Activated CD4-positive, alpha-beta memory T cell treated with anti-CD3 and anti-CD28 coated beads, Interleukin-2, amount 10 ng/mL, durations not matched to agents 7 days and 5 days (primary cell): ENCODE results near the gene KIF3B. TPM values are rescaled to one million over a fixed set of nuclear protein-coding genes. Genes with fewer than 3 reads are reported as not detected.
"Not testable (repeated sequence)": the region's sequence is repeated elsewhere in the genome, so short reads cannot be mapped to it uniquely, and the experiment has no call there.

ENCODE experiments used
- CTCF ChIA-PET: fragments of 350-600 bp; sonication (Branson Sonifier 250); formaldehyde crosslinking; loops from one replicate; lab custom pipeline; 2021; ENCODE audit warnings: antibody characterized with exemption, inconsistent platforms; lab: Charles Lee
- POLR2A ChIA-PET: fragments of 350-600 bp; sonication (Branson Sonifier 250); formaldehyde crosslinking; loops from one replicate; lab custom pipeline; 2021; ENCODE audit warnings: antibody characterized with exemption; lab: Charles Lee
- DNase-seq: peaks from one replicate; pipeline ENCODE4 v3.0.0-alpha.2; 2020
- H3K27ac Mint-ChIP-seq: one replicate; pipeline ENCODE4 v1.8.0; 2021; ENCODE audit warnings: mild to moderate bottlenecking, mixed read lengths
- H3K27me3 Mint-ChIP-seq: one replicate; pipeline ENCODE4 v1.8.0; 2021; ENCODE audit warnings: mixed read lengths
- H3K36me3 Mint-ChIP-seq: one replicate; pipeline ENCODE4 v1.8.0; 2021; ENCODE audit warnings: low read depth, mixed read lengths
- H3K4me1 Mint-ChIP-seq: one replicate; pipeline ENCODE4 v1.8.0; 2021; ENCODE audit warnings: mixed read lengths
- H3K4me3 Mint-ChIP-seq: one replicate; pipeline ENCODE4 v1.8.0; 2021; ENCODE audit warnings: mild to moderate bottlenecking, mixed read lengths
- H3K9me3 Mint-ChIP-seq: one replicate; pipeline ENCODE4 v1.8.0; 2021; ENCODE audit warnings: mixed read lengths
- total RNA-seq, 2 experiments: library from RNA; stranded (reverse); gene quantifications; one replicate each; pipeline ENCODE4 v1.2.3, GENCODE V29; 2021

Gene KIF3B
- total RNA-seq, 2 experiments from 2014 or later, result 23.1 to 23.4 TPM

DNA sequence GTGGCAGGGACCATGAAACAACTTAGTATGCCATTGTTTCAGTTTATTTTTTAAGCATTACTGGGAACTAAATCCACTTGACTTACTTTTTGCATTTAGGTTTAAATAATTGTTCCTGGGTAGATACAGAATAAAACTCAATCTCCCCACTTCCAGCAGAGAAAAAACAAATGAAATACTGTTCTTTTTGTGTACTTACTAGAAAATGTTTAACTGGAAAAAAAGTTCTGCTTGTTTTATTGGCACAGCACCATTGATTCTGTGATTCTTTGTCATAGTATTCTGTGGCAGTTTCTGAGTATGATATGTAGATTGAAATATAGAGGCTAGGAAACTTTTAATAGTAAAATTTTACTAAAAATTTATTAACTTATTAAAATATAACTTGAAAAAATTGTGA, 90.9 kb downstream of the KIF3B start:
- no peaks in the 10 kb centered on the region for H3K27me3 Mint-ChIP-seq
- CTCF ChIA-PET, result interaction anchor here (0.7 kb wide), 1 partner anchor 83 kb away, joined by 3 read pairs; no protein-coding TSS in a partner anchor
- H3K36me3 Mint-ChIP-seq, result peaks cover 42% of the 10 kb centered on the region
- POLR2A ChIA-PET, result interaction anchor here (1.6 kb wide), 1 partner anchor 10 kb away, joined by 10 read pairs; the partner anchor contains the start of gene ASXL1
- no peak overlapping the region for H3K27ac Mint-ChIP-seq
- no peaks in the 10 kb centered on the region for H3K9me3 Mint-ChIP-seq
- no peak overlapping the region for H3K4me3 Mint-ChIP-seq
- H3K4me1 Mint-ChIP-seq, result peaks cover 53% of the 10 kb centered on the region
- DNase-seq, result no peak

DNA sequence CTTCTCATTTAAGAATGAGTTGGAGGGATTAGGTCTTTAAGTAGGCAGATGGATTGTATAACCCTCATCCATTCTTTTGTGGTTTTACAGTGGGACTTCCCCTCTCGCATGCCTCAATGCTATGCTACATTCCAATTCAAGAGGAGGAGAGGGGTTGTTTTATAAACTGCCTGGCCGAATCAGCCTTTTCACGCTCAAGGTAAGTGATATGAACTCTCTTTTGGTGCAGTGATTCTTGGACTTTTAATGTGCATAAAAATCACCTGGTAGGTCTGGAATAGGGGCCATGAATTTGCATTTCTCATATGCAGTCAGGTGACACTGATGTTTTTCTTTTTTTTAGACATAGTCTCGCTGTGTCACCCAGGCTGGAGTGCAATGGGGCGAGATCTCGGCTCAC, 91.5 kb downstream of the KIF3B start:
- ChIA-PET CTCF (no interaction called here), POLR2A (no interaction called here)
- Mint-ChIP-seq H3K36me3 (peaks cover 42% of the 10 kb centered on the region), H3K9me3 (no peaks in the 10 kb centered on the region), H3K27ac (no peak overlapping the region), H3K4me1 (peaks cover 47% of the 10 kb centered on the region), H3K4me3 (no peak overlapping the region), H3K27me3 (no peaks in the 10 kb centered on the region)
- no peak for DNase-seq

- DNase-seq, result no peak
- Mint-ChIP-seq H3K4me3 (no peak overlapping the region), H3K9me3 (no peaks in the 10 kb centered on the region), H3K27ac (no peak overlapping the region), H3K36me3 (peaks cover 45% of the 10 kb centered on the region), H3K4me1 (peaks cover 32% of the 10 kb centered on the region), H3K27me3 (no peaks in the 10 kb centered on the region)
- ChIA-PET POLR2A (interaction anchor here (0.8 to 2.4 kb wide), 2 partner anchors 11 to 15 kb away, joined by 3 to 11 read pairs; no protein-coding TSS in a partner anchor), CTCF (interaction anchor here (0.9 kb wide), 1 partner anchor 17 kb away, joined by 3 read pairs; no protein-coding TSS in a partner anchor)
Observed at GRCh38 chr20:32370897-32371296, 93.4 kb downstream of the KIF3B start.

GRCh38 chr20:32378461-32378860, 101.0 kb downstream of the KIF3B start:
- Mint-ChIP-seq H3K27me3 (no peaks in the 10 kb centered on the region), H3K9me3 (no peaks in the 10 kb centered on the region), H3K27ac (no peak overlapping the region), H3K4me1 (peaks cover 4% of the 10 kb centered on the region), H3K4me3 (no peak overlapping the region), H3K36me3 (peaks cover 23% of the 10 kb centered on the region)
- ChIA-PET CTCF (no interaction called here), POLR2A (interaction anchor here (1.0 to 1.4 kb wide), 2 partner anchors 14 to 19 kb away, joined by 3 to 6 read pairs; no protein-coding TSS in a partner anchor)
- no peak for DNase-seq

DNA sequence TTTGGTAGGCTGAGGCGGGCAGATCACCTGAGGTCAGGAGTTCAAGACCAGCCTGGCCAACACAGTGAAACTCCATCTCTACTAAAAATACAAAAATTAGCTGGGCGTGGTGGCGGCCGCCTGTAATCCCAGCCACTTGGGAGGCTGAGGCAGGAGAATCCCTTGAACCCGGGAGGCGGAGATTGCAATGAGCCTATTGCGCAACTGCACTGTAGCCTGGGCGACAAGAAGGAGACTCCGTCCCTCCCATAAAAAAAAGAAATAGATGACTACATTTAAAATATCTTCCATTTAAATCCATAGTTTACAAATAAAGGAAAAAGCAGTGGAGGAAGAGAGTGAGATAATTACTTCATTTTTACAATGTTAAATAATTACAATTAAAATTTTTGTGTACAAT, 102.6 kb downstream of the KIF3B start:
- H3K27me3 Mint-ChIP-seq, H3K9me3 Mint-ChIP-seq, DNase-seq, H3K27ac Mint-ChIP-seq, H3K4me3 Mint-ChIP-seq: not testable (repeated sequence)
- CTCF ChIA-PET, result interaction anchor here (1.3 kb wide), 1 partner anchor 19 kb away, joined by 3 read pairs; no protein-coding TSS in a partner anchor
- POLR2A ChIA-PET, result interaction anchor here (1.4 kb wide), 1 partner anchor 21 kb away, joined by 3 read pairs; no protein-coding TSS in a partner anchor
- peaks cover 17% of the 10 kb centered on the region for H3K4me1 Mint-ChIP-seq
- H3K36me3 Mint-ChIP-seq, result peaks cover 32% of the 10 kb centered on the region

GRCh38 chr20:32380745-32381144, 103.3 kb downstream of the KIF3B start:
- Mint-ChIP-seq H3K27ac (no peak overlapping the region), H3K27me3 (no peaks in the 10 kb centered on the region), H3K9me3 (no peaks in the 10 kb centered on the region), H3K4me1 (peaks cover 22% of the 10 kb centered on the region), H3K36me3 (peaks cover 37% of the 10 kb centered on the region), H3K4me3 (no peak overlapping the region)
- ChIA-PET POLR2A (interaction anchor here (1.4 kb wide), 1 partner anchor 22 kb away, joined by 3 read pairs; no protein-coding TSS in a partner anchor), CTCF (interaction anchor here (0.7 to 1.3 kb wide), 2 partner anchors 19 to 24 kb away, joined by 3 read pairs; no protein-coding TSS in a partner anchor)
- DNase-seq, result no peak

DNA sequence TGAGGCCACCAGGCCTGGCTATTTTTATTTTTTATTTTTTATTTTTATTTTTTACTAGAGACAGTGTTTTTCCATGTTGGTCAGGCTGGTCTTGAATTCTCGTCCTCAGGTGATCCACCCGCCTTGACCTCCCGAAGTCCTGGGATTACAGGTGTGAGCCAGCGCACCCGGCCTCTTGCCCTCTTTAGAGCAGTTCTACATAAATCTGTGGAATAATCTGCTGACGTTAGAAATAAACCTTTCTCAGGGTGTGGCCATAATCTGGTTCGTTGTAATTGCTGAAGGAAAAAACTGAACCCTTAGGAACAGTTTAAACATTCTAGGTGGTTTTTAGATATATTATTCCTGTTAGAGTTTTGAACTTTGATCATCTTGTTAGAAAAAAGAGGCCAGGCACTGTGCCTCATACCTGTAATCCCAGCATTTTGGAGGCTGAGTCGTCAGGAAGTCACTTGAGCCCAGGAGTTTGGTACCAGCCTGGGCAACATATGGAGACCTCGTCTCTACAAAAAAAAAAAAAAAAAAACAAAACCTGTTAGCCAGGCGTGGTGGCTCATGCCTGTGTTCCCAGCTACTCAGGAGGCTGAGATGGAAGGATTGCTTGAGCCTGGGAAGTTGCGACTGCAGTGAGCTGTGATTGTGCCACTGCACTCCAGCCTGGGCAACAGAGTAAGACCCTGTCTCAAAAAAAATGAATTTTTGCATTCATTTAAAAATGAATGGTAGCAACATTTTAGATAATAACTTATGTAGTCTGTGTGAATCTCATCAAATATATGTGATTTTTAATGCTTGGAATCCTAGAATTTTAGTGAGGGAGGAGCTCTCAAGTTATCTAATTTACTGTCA, 104.9 kb downstream of the KIF3B start:
- peaks cover 38% of the 10 kb centered on the region for H3K36me3 Mint-ChIP-seq
- ChIA-PET POLR2A (interaction anchor here (1.2 kb wide), 1 partner anchor 23 kb away, joined by 3 read pairs; no protein-coding TSS in a partner anchor), CTCF (interaction anchor here (0.7 kb wide), 1 partner anchor 189 kb away, joined by 3 read pairs; no protein-coding TSS in a partner anchor)
- H3K27me3 Mint-ChIP-seq, result no peaks in the 10 kb centered on the region
- H3K4me3 Mint-ChIP-seq, result no peak overlapping the region
- H3K4me1 Mint-ChIP-seq, result peaks cover 35% of the 10 kb centered on the region
- no peak overlapping the region for H3K27ac Mint-ChIP-seq
- no peak for DNase-seq
- no peaks in the 10 kb centered on the region for H3K9me3 Mint-ChIP-seq

DNA sequence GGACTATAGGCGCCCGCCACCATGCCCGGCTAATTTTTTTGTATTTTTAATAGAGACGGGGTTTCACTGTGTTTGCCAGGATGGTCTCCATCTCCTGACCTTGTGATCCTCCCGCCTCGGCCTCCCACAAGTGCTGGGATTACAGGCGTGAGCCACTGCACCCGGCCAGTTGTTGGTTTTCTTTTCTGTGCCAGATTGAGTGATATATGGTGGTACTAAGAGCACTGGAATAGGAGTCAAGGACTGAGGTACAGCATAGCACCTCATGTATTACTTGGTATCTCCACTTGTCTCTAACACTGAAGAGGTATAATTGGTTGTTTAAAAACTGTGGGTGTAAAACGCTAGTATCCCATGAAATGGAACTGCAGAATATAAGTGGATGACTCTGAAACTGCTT, 106.0 kb downstream of the KIF3B start:
- Mint-ChIP-seq H3K4me1 (peaks cover 42% of the 10 kb centered on the region), H3K36me3 (peaks cover 38% of the 10 kb centered on the region)
- H3K9me3 Mint-ChIP-seq, CTCF ChIA-PET, POLR2A ChIA-PET, H3K4me3 Mint-ChIP-seq, H3K27ac Mint-ChIP-seq, DNase-seq, H3K27me3 Mint-ChIP-seq: not testable (repeated sequence)

Other genes with a start within 250 kb of the KIF3B start
- under 1 TPM; 0.10 to 0.35 TPM for gene HCK, start 225.4 kb upstream of the KIF3B start, total RNA-seq
- 10 to 100 TPM; 37.6 to 38.6 TPM for gene TM9SF4, start 167.9 kb upstream of the KIF3B start, total RNA-seq
- gene PLAGL2, start 69.9 kb upstream of the KIF3B start, total RNA-seq, result 10 to 100 TPM; 27.9 to 28.9 TPM
- gene POFUT1, start 69.8 kb upstream of the KIF3B start, total RNA-seq, result 10 to 100 TPM; 21.5 to 23.2 TPM
- gene ASXL1, start 80.7 kb downstream of the KIF3B start, total RNA-seq, result 100 to 1,000 TPM; 113 to 118 TPM